GM23338 (cell line): ENCODE results near the gene HSPB3. TPM values are rescaled to one million over a fixed set of nuclear protein-coding genes. Genes with fewer than 3 reads are reported as not detected.

Experiments used
- ATAC-seq: fragments of 200-7000 bp; cut with Tn5 transposase; 3 replicates; pipeline ENCODE4 v1.9.1; 2020
- DNase-seq: peaks from one replicate; pipeline ENCODE4 v3.0.0-alpha.2; 2015; ENCODE audit warnings: low spot score
- H2AFZ ChIP-seq: fragments of 200-600 bp; sonication (generic); 2 replicates; pipeline ENCODE4 v1.8.0; 2016; ENCODE audit warnings: antibody characterized with exemption, mild to moderate bottlenecking, moderate library complexity
- H3F3A ChIP-seq: fragments of 200-600 bp; sonication (generic); replicated peaks from 2 replicates; pipeline ENCODE4 v1.8.0; 2017; ENCODE audit warnings: antibody characterized with exemption, mixed run types, low read depth
- H3K27ac ChIP-seq: fragments of 200-600 bp; sonication (generic); 2 replicates; pipeline ENCODE4 v1.6.1; 2016; ENCODE audit warnings: low read depth
- H3K27me3 ChIP-seq: fragments of 200-600 bp; sonication (generic); 2 replicates; pipeline ENCODE4 v1.8.0; 2016; ENCODE audit warnings: mild to moderate bottlenecking, mixed run types, moderate library complexity; ENCODE audit not compliant: insufficient read depth
- H3K36me3 ChIP-seq: fragments of 200-600 bp; sonication (generic); 2 replicates; pipeline ENCODE4 v1.8.0; 2016; ENCODE audit warnings: mild to moderate bottlenecking; ENCODE audit not compliant: insufficient read depth
- H3K4me1 ChIP-seq: fragments of 200-600 bp; sonication (generic); 2 replicates; pipeline ENCODE4 v1.8.0; 2016; ENCODE audit warnings: mild to moderate bottlenecking, moderate library complexity; ENCODE audit not compliant: insufficient read depth
- H3K4me2 ChIP-seq: fragments of 200-600 bp; sonication (generic); 2 replicates; pipeline ENCODE4 v1.7.1; 2017; ENCODE audit warnings: mixed run types
- H3K4me3 ChIP-seq: fragments of 200-600 bp; sonication (generic); 2 replicates; pipeline ENCODE4 v1.6.1; 2016; ENCODE audit warnings: mixed run types
- H3K79me2 ChIP-seq: fragments of 200-600 bp; sonication (generic); replicated peaks from 2 replicates; pipeline ENCODE4 v1.8.0; 2017; ENCODE audit warnings: mild to moderate bottlenecking; ENCODE audit not compliant: insufficient read depth
- H3K9me2 ChIP-seq: fragments of 200-600 bp; sonication (generic); 2 replicates; pipeline ENCODE4 v1.8.0; 2017; ENCODE audit not compliant: insufficient read depth
- H4K20me1 ChIP-seq: fragments of 200-600 bp; sonication (generic); replicated peaks from 2 replicates; pipeline ENCODE4 v1.8.0; 2017; ENCODE audit warnings: mild to moderate bottlenecking; ENCODE audit not compliant: insufficient read depth
- H3K27ac Mint-ChIP-seq: 2 replicates; pipeline ENCODE4 v1.8.0; 2020; ENCODE audit warnings: inconsistent platforms, mild to moderate bottlenecking, moderate library complexity, mixed read lengths
- H3K27me3 Mint-ChIP-seq: 3 replicates; pipeline ENCODE4 v1.8.0; 2022; ENCODE audit warnings: low read depth, mild to moderate bottlenecking, moderate library complexity, mixed read lengths, inconsistent platforms; ENCODE audit not compliant: insufficient read depth, poor library complexity
- H3K36me3 Mint-ChIP-seq: 3 replicates; pipeline ENCODE4 v1.8.0; 2021; ENCODE audit warnings: low read depth, mild to moderate bottlenecking, inconsistent platforms, moderate library complexity, mixed read lengths
- H3K4me1 Mint-ChIP-seq: 3 replicates; pipeline ENCODE4 v1.8.0; 2020; ENCODE audit warnings: mild to moderate bottlenecking, inconsistent platforms, mixed read lengths
- H3K4me3 Mint-ChIP-seq: 3 replicates; pipeline ENCODE4 v1.8.0; 2021; ENCODE audit warnings: moderate library complexity, mild to moderate bottlenecking, inconsistent platforms, mixed read lengths
- H3K9me3 Mint-ChIP-seq: 3 replicates; pipeline ENCODE4 v1.8.0; 2020; ENCODE audit warnings: moderate library complexity, mild to moderate bottlenecking, inconsistent platforms, mixed read lengths
- CREB1 ChIP-seq: fragments of 250-450 bp; sonication (Bioruptor Pico); IDR thresholded peaks from 2 replicates; pipeline ENCODE4 v1.5.0; 2020; ENCODE audit warnings: low read depth, mild to moderate bottlenecking, moderate library complexity
- CTCF ChIP-seq, 2 experiments: fragments of 200-600 bp in 1 of 2; sonication (generic) in 1 of 2; conservative IDR thresholded peaks; 2 replicates each; pipeline versions ENCODE4 v1.5.1 to v1.6.1; 2016 to 2017; ENCODE audit warnings: antibody characterized with exemption in 2 of 2, low read depth in 2 of 2, mild to moderate bottlenecking in 2 of 2, moderate library complexity in 1 of 2
- EZH2 ChIP-seq: fragments of 200-600 bp; sonication (generic); IDR thresholded peaks from one replicate; pipeline ENCODE4 v1.8.0; 2017; ENCODE audit warnings: antibody characterized with exemption, mild to moderate bottlenecking, low read depth; ENCODE audit not compliant: unreplicated experiment
- EZH2phosphoT487 ChIP-seq: fragments of 200-600 bp; sonication (generic); IDR thresholded peaks from one replicate; pipeline ENCODE4 v1.8.1; 2018; ENCODE audit warnings: antibody characterized with exemption; ENCODE audit not compliant: unreplicated experiment
- JUNB ChIP-seq: IDR thresholded peaks from one replicate; pipeline ENCODE4 v1.6.1; 2016; ENCODE audit warnings: antibody characterized with exemption; ENCODE audit not compliant: unreplicated experiment
- NANOG ChIP-seq: IDR thresholded peaks from 2 replicates; pipeline ENCODE4 v1.6.1; 2016; ENCODE audit warnings: antibody characterized with exemption, borderline replicate concordance
- POLR2AphosphoS5 ChIP-seq: IDR thresholded peaks from 2 replicates; pipeline ENCODE4 v1.6.1; 2016; ENCODE audit warnings: antibody characterized with exemption, low read depth
- REST ChIP-seq: IDR thresholded peaks from one replicate; pipeline ENCODE4 v1.6.1; 2018; ENCODE audit warnings: antibody characterized with exemption; ENCODE audit not compliant: unreplicated experiment
- STAT1 ChIP-seq: IDR thresholded peaks from one replicate; pipeline ENCODE4 v1.6.1; 2016; ENCODE audit warnings: antibody characterized with exemption; ENCODE audit not compliant: unreplicated experiment
- ZNF114 ChIP-seq: fragments of 250-450 bp; sonication (Bioruptor Pico); IDR thresholded peaks from 2 replicates; pipeline ENCODE4 v1.5.0; 2020; ENCODE audit warnings: mild to moderate bottlenecking, moderate library complexity
- ZNF331 ChIP-seq: fragments of 250-450 bp; sonication (Bioruptor Pico); IDR thresholded peaks from 2 replicates; pipeline ENCODE4 v1.5.0; 2020; ENCODE audit warnings: low read depth, mild to moderate bottlenecking, moderate library complexity
- polyA plus RNA-seq: library from polyadenylated mRNA; unstranded; fragments of >200 nt; fragmentation: Nextera tagmentation; extraction: Ambion mirVana; gene quantifications from 2 replicates; pipeline ENCODE4 v1.2.1, GENCODE V29; 2016
- total RNA-seq: library from RNA; depleted of rRNA; stranded (reverse); fragments of >200 nt; shearing (Covaris generic); gene quantifications from 2 replicates; pipeline ENCODE4 v1.2.3, GENCODE V29; 2014
- TF ChIP-seq, protein P1 (sequence below): fragments of 250-450 bp; sonication (Bioruptor Pico); IDR thresholded peaks from 2 replicates; pipeline ENCODE4 v1.5.0; 2020; ENCODE audit warnings: mild to moderate bottlenecking, moderate library complexity
- TF ChIP-seq, protein P2 (sequence below): IDR thresholded peaks from 2 replicates; pipeline ENCODE4 v1.6.1; 2016; ENCODE audit warnings: antibody characterized with exemption

HSPB3 gene
- total and polyA plus RNA-seq, 2 experiments from 2014 or later, result not detected

- no peak overlapping the region for H3K27ac ChIP-seq
- no peaks in the 10 kb centered on the region for H3K4me1 ChIP-seq
- no peak overlapping the region for H2AFZ ChIP-seq
- DNase-seq, result no peak
- H3K79me2 ChIP-seq, result no peaks in the 10 kb centered on the region
- no peaks in the 10 kb centered on the region for H4K20me1 ChIP-seq
- H3K9me2 ChIP-seq, result 0 out of 2 replicates have a peak, but pooled peaks cover 9% of the 10 kb centered on the region
- no peak for TF ChIP-seq CTCF (conservative IDR thresholded peaks at IDR 0.05; ENCODE audit: low read depth in 2 of 2)
- no peak for TF ChIP-seq EZH2phosphoT487
- no peak for TF ChIP-seq EZH2
- no peak for TF ChIP-seq POLR2AphosphoS5
- TF ChIP-seq, protein P1, sequence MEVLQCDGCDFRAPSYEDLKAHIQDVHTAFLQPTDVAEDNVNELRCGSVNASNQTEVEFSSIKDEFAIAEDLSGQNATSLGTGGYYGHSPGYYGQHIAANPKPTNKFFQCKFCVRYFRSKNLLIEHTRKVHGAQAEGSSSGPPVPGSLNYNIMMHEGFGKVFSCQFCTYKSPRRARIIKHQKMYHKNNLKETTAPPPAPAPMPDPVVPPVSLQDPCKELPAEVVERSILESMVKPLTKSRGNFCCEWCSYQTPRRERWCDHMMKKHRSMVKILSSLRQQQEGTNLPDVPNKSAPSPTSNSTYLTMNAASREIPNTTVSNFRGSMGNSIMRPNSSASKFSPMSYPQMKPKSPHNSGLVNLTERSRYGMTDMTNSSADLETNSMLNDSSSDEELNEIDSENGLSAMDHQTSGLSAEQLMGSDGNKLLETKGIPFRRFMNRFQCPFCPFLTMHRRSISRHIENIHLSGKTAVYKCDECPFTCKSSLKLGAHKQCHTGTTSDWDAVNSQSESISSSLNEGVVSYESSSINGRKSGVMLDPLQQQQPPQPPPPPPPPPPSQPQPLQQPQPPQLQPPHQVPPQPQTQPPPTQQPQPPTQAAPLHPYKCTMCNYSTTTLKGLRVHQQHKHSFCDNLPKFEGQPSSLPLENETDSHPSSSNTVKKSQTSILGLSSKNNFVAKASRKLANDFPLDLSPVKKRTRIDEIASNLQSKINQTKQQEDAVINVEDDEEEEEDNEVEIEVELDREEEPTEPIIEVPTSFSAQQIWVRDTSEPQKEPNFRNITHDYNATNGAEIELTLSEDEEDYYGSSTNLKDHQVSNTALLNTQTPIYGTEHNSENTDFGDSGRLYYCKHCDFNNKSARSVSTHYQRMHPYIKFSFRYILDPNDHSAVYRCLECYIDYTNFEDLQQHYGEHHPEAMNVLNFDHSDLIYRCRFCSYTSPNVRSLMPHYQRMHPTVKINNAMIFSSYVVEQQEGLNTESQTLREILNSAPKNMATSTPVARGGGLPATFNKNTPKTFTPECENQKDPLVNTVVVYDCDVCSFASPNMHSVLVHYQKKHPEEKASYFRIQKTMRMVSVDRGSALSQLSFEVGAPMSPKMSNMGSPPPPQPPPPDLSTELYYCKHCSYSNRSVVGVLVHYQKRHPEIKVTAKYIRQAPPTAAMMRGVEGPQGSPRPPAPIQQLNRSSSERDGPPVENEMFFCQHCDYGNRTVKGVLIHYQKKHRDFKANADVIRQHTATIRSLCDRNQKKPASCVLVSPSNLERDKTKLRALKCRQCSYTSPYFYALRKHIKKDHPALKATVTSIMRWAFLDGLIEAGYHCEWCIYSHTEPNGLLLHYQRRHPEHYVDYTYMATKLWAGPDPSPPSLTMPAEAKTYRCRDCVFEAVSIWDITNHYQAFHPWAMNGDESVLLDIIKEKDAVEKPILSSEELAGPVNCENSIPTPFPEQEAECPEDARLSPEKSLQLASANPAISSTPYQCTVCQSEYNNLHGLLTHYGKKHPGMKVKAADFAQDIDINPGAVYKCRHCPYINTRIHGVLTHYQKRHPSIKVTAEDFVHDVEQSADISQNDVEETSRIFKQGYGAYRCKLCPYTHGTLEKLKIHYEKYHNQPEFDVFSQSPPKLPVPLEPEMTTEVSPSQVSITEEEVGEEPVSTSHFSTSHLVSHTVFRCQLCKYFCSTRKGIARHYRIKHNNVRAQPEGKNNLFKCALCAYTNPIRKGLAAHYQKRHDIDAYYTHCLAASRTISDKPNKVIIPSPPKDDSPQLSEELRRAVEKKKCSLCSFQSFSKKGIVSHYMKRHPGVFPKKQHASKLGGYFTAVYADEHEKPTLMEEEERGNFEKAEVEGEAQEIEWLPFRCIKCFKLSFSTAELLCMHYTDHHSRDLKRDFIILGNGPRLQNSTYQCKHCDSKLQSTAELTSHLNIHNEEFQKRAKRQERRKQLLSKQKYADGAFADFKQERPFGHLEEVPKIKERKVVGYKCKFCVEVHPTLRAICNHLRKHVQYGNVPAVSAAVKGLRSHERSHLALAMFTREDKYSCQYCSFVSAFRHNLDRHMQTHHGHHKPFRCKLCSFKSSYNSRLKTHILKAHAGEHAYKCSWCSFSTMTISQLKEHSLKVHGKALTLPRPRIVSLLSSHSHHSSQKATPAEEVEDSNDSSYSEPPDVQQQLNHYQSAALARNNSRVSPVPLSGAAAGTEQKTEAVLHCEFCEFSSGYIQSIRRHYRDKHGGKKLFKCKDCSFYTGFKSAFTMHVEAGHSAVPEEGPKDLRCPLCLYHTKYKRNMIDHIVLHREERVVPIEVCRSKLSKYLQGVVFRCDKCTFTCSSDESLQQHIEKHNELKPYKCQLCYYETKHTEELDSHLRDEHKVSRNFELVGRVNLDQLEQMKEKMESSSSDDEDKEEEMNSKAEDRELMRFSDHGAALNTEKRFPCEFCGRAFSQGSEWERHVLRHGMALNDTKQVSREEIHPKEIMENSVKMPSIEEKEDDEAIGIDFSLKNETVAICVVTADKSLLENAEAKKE, result no peak
- no peak for TF ChIP-seq ZNF331
- no peak for TF ChIP-seq STAT1
- TF ChIP-seq ZNF114, result no peak
- TF ChIP-seq, protein P2, sequence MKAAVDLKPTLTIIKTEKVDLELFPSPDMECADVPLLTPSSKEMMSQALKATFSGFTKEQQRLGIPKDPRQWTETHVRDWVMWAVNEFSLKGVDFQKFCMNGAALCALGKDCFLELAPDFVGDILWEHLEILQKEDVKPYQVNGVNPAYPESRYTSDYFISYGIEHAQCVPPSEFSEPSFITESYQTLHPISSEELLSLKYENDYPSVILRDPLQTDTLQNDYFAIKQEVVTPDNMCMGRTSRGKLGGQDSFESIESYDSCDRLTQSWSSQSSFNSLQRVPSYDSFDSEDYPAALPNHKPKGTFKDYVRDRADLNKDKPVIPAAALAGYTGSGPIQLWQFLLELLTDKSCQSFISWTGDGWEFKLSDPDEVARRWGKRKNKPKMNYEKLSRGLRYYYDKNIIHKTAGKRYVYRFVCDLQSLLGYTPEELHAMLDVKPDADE, result no peak
- no peak for TF ChIP-seq JUNB
- no peak for TF ChIP-seq NANOG
- no peak for TF ChIP-seq CREB1 (CRISPR knock-in tag)
- TF ChIP-seq REST, result no peak
- H3F3A ChIP-seq, result no peaks in the 10 kb centered on the region
- H3K27me3 ChIP-seq, result no peaks in the 10 kb centered on the region
- Mint-ChIP-seq H3K4me1 (no peaks in the 10 kb centered on the region), H3K4me3 (no peak overlapping the region), H3K36me3 (no peaks in the 10 kb centered on the region; the same call in 2 of the 3 replicates), H3K27ac (no peak overlapping the region), H3K9me3 (peaks cover 3% of the 10 kb centered on the region; the same call in 1 of the 3 replicates), H3K27me3 (peaks cover 4% of the 10 kb centered on the region)
- H3K36me3 ChIP-seq, result no peaks in the 10 kb centered on the region
- H3K4me3 ChIP-seq, result no peak overlapping the region
- ATAC-seq, result no peak
- H3K4me2 ChIP-seq, result no peak overlapping the region
Observed at GRCh38 chr5:54426209-54426608, 29.3 kb upstream of the HSPB3 start.
